CD4-positive, alpha-beta memory T cell (primary cell): ENCODE results near the gene HIC1. TPM values are rescaled to one million over a fixed set of nuclear protein-coding genes. Genes with fewer than 3 reads are reported as not detected.
A peak's percentile ranks its signal among the peaks of the same experiment; 100 is the strongest.

ENCODE experiments used
- CTCF ChIA-PET: fragments of 350-600 bp; sonication (Branson Sonifier 250); formaldehyde crosslinking; loops from one replicate; lab custom pipeline; 2021; ENCODE audit warnings: inconsistent platforms; ENCODE audit not compliant: partially characterized antibody; lab: Charles Lee
- POLR2A ChIA-PET: fragments of 350-600 bp; sonication (Branson Sonifier 250); formaldehyde crosslinking; loops from one replicate; lab custom pipeline; 2021; ENCODE audit not compliant: partially characterized antibody; lab: Charles Lee
- DNase-seq, 5 donors: peaks; one replicate each; pipeline versions ENCODE4 v3.0.0 to v3.0.0-alpha.2; 2020 to 2022; ENCODE audit warnings: mixed read lengths in 1 of 5
- H3K27ac ChIP-seq: one replicate; pipeline ENCODE4 v1.7.0; 2013; ENCODE audit warnings: low read depth, low read length
- H3K27me3 ChIP-seq: 2 replicates; pipeline ENCODE4 v1.7.0; 2013; ENCODE audit warnings: mild to moderate bottlenecking, low read length, moderate library complexity; ENCODE audit not compliant: insufficient read depth
- H3K36me3 ChIP-seq: 2 replicates; pipeline ENCODE4 v1.7.0; 2013; ENCODE audit warnings: mild to moderate bottlenecking, low read length, moderate library complexity; ENCODE audit not compliant: insufficient read depth
- H3K4me1 ChIP-seq: 2 replicates; pipeline ENCODE4 v1.7.0; 2013; ENCODE audit warnings: mild to moderate bottlenecking, low read length, moderate library complexity; ENCODE audit not compliant: insufficient read depth
- H3K4me3 ChIP-seq, 2 donors: one replicate each; pipeline ENCODE4 v1.7.0; 2013; ENCODE audit warnings: low read length in 2 of 2, mild to moderate bottlenecking in 1 of 2
- H3K9me3 ChIP-seq, 2 donors: one replicate each; pipeline ENCODE4 v1.7.0; 2013; ENCODE audit warnings: low read length in 2 of 2, control low read depth in 1 of 2; ENCODE audit not compliant: control insufficient read depth in 1 of 2
- H3K27ac Mint-ChIP-seq, 7 donors: one replicate each; pipeline ENCODE4 v1.8.0; 2020 to 2021; ENCODE audit warnings: mixed read lengths in 7 of 7, mild to moderate bottlenecking in 6 of 7, inconsistent platforms in 3 of 7, moderate library complexity in 3 of 7
- H3K27me3 Mint-ChIP-seq, 2 donors: one replicate each; pipeline ENCODE4 v1.8.0; 2020 to 2021; ENCODE audit warnings: mixed read lengths in 2 of 2
- H3K36me3 Mint-ChIP-seq, 2 donors: one replicate each; pipeline ENCODE4 v1.8.0; 2020 to 2021; ENCODE audit warnings: mixed read lengths in 2 of 2, inconsistent platforms in 1 of 2, mild to moderate bottlenecking in 1 of 2
- H3K4me1 Mint-ChIP-seq, 4 donors: one replicate each; pipeline ENCODE4 v1.8.0; 2020 to 2021; ENCODE audit warnings: mixed read lengths in 4 of 4, mild to moderate bottlenecking in 1 of 4
- H3K4me3 Mint-ChIP-seq, 8 donors: one replicate each; pipeline ENCODE4 v1.8.0; 2020 to 2021; ENCODE audit warnings: mixed read lengths in 8 of 8, mild to moderate bottlenecking in 7 of 8, moderate library complexity in 6 of 8, inconsistent platforms in 3 of 8
- H3K9me3 Mint-ChIP-seq, 8 donors: one replicate each; pipeline ENCODE4 v1.8.0; 2020 to 2021; ENCODE audit warnings: mixed read lengths in 8 of 8, mild to moderate bottlenecking in 5 of 8, inconsistent platforms in 3 of 8, moderate library complexity in 1 of 8
- intact Hi-C: fragments of 100-400 bp; cut with micrococcal nuclease; formaldehyde crosslinking; loops from one replicate; pipeline ENCODE4 v1.15.1; 2023
- polyA plus RNA-seq, 2 donors: library from polyadenylated mRNA; unstranded; fragments of 300-500 nt; fragmentation: Illumina TruSeq; gene quantifications; one replicate each; pipeline ENCODE4 v1.2.3, GENCODE V29; 2021
- total RNA-seq, 2 experiments: library from RNA; stranded (reverse); gene quantifications; one replicate each; pipeline ENCODE4 v1.2.3, GENCODE V29; 2021

HIC1 gene
- total and polyA plus RNA-seq, 4 experiments from 2014 or later = 0.39 to 5.2 (median 3.3) TPM

DNA sequence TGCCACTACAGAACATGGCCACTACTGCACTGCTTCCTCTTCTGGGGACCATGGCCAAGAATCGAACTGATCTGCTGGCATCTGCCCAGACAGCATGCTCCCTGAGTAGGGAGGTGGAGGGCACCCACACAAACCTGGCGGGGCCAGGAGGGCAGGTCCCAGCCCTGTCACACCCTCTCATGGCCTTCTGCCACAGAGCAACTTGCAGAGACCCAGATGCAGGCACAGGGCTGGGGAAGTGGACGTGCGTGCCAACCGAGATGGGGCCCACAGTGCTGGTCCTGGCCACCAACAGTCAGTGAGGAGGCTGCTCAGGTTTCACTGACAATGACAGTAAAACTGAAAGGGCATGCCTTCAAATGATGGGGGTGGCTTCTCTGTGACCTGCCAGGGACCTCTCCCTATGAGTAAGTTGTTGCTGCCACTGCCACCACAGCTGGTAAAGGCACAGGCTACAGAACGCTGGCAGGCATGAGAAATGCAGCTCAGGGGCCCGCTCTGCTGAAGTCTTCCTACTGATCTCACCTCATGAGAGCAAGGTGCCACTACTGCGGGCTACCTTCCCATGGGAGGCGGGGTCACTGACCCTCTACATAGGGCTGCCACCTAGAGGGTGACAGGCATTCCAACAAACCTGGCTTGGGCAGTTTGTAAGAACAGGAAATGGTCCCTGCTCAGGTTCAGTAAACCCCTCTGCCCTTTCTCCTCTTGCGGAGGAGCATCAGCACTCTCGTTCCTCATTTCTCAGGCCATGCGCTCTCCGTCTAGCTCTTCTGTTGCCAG, 15.5 kb downstream of the HIC1 start:
- H3K36me3 ChIP-seq = peaks cover 13% of the 10 kb centered on the region
- H3K27me3 Mint-ChIP-seq = no peaks in the 10 kb centered on the region
- H3K9me3 Mint-ChIP-seq = no peaks in the 10 kb centered on the region
- H3K27ac Mint-ChIP-seq = peak overlapping the region in 5 of 7 donors; percentile 42 to 86 (median 72)
- no peak overlapping the region for H3K27ac ChIP-seq
- peaks cover 59 to 66% of the 10 kb centered on the region in 2 donors for H3K36me3 Mint-ChIP-seq
- no peak overlapping the region for H3K4me3 Mint-ChIP-seq
- H3K4me1 ChIP-seq = peaks cover 21% of the 10 kb centered on the region
- H3K9me3 ChIP-seq = no peaks in the 10 kb centered on the region
- H3K27me3 ChIP-seq = no peaks in the 10 kb centered on the region
- ChIA-PET CTCF (interaction anchor here (1.4 to 2.9 kb wide), 2 partner anchors 11 to 174 kb away, joined by 6 to 11 read pairs; no protein-coding TSS in a partner anchor), POLR2A (interaction anchor here (1.9 kb wide), 1 partner anchor 19 kb away, joined by 8 read pairs; no protein-coding TSS in a partner anchor)
- peaks cover 9 to 25% (median 18%) of the 10 kb centered on the region in 4 donors for H3K4me1 Mint-ChIP-seq
- no peak overlapping the region for H3K4me3 ChIP-seq
- intact Hi-C loops = no loop called here
- no peak for DNase-seq

DNA sequence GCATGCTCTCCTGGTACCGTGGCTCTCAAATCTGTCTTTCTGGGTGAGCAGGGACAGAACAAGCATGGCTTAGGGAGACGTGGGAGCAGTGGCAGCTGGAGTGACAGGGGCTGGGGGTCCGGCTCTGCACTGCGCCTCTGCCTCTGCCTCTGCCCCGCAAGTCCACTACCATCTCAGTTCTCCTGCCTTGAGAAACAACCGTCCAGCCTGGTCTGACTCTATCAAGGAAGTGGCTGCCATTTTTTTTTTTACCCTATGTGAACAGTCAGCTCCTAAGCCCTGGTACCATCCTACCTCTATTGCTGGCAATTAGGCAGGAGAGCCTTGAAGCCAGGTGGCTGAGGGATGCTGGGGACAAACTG, 16.1 kb downstream of the HIC1 start:
- Histone ChIP-seq H3K36me3 (peaks cover 17% of the 10 kb centered on the region), H3K27ac (no peak overlapping the region), H3K4me1 (peaks cover 21% of the 10 kb centered on the region), H3K4me3 (no peak overlapping the region), H3K27me3 (no peaks in the 10 kb centered on the region), H3K9me3 (no peaks in the 10 kb centered on the region)
- Mint-ChIP-seq H3K27ac (peak overlapping the region in 4 of 7 donors; percentile 42 to 80 (median 64)), H3K9me3 (no peaks in the 10 kb centered on the region), H3K4me1 (peaks cover 9 to 25% (median 18%) of the 10 kb centered on the region in 4 donors), H3K36me3 (peaks cover 55 to 60% of the 10 kb centered on the region in 2 donors), H3K27me3 (no peaks in the 10 kb centered on the region), H3K4me3 (peak overlapping the region in 2 of 8 donors; percentile 6 to 31)
- no peak for DNase-seq
- intact Hi-C loops = no loop called here
- CTCF ChIA-PET = no interaction called here
- POLR2A ChIA-PET = interaction anchor here (0.9 to 1.9 kb wide), 2 partner anchors 11 to 19 kb away, joined by 3 to 8 read pairs; no protein-coding TSS in a partner anchor

DNA sequence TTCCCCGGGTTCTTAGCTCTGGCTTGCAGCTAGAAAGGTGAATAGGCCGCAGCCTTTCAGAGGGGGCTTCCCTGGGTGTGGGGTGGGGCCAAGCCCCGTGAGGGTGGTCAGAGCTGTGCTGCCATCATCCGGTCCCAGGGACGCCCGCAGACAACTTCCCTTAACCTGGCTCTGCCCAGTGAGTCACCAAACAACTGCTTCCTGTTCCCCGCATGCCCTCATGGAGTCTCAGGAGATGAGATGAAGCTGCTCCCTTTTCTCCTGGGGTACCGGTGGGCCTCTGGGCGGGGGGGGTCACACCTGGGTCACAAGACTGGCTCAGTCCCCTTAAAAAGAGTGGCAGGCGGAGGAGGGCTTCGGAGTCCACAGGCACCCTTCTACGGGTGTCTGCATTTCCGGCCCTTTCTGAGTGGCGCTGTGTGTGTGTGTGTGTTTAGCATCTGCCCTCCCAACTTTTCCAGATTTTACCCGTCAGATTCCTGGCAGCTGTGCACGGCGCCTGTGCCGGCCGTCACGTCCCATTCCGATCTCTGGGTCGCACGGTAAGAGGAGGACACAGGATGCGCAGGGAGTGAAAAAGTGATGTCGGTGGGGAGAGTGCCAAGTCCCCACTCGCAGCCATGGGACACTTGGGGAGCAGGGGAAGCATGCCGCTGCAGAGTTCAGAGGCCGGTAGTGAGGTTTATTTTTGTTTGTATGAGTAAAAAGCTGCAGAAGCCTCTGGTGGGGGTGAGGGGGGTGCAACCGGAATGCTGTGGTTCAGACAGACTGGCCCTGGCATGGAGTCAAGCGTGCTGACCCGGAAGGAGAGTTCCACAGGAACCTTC, 16.8 kb downstream of the HIC1 start:
- peaks cover 21% of the 10 kb centered on the region for H3K4me1 ChIP-seq
- CTCF ChIA-PET = interaction anchor here (1.3 kb wide), 1 partner anchor 17 kb away, joined by 3 read pairs; no protein-coding TSS in a partner anchor
- peaks cover 52 to 58% of the 10 kb centered on the region in 2 donors for H3K36me3 Mint-ChIP-seq
- H3K27ac Mint-ChIP-seq = peak overlapping the region in 1 of 7 donors; percentile 82
- no peak overlapping the region for H3K27ac ChIP-seq
- no peaks in the 10 kb centered on the region for H3K9me3 ChIP-seq
- no peaks in the 10 kb centered on the region for H3K27me3 Mint-ChIP-seq
- POLR2A ChIA-PET = interaction anchor here (0.6 to 1.9 kb wide), 3 partner anchors 11 to 174 kb away, joined by 3 to 8 read pairs (median 3); no protein-coding TSS in a partner anchor
- no peaks in the 10 kb centered on the region for H3K9me3 Mint-ChIP-seq
- no peak overlapping the region for H3K4me3 ChIP-seq
- DNase-seq = no peak
- H3K4me1 Mint-ChIP-seq = peaks cover 9 to 25% (median 17%) of the 10 kb centered on the region in 4 donors
- H3K4me3 Mint-ChIP-seq = no peak overlapping the region
- no peaks in the 10 kb centered on the region for H3K27me3 ChIP-seq
- intact Hi-C loops = no loop called here
- peaks cover 23% of the 10 kb centered on the region for H3K36me3 ChIP-seq

DNA sequence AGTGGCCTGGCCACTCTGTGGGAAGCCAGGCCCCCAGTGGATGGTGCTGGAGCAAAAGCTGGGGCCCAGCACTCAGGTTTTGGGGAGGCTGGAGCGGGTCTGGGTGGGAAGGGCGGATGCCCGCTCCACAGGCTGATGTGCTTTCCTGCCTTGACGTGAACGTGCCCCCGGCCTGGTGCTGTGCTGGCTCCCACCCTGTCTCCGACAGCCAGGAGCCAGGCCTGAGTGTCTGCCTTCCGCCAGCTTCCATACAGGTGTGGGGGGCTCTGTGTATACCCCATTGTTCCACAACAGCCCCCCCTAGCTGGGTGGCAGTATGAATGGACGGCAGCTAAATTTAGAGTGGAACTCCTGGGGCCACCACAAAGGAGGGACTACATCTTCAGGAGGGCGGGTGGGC, 20.0 kb downstream of the HIC1 start:
- intact Hi-C loops = no loop called here
- Mint-ChIP-seq H3K4me3 (no peak overlapping the region), H3K36me3 (peaks cover 50 to 59% of the 10 kb centered on the region in 2 donors), H3K9me3 (no peaks in the 10 kb centered on the region), H3K27me3 (peaks cover 0 to 1% of the 10 kb centered on the region in 2 donors), H3K27ac (no peak overlapping the region), H3K4me1 (peaks cover 9 to 19% (median 12%) of the 10 kb centered on the region in 4 donors)
- no peaks in the 10 kb centered on the region for H3K9me3 ChIP-seq
- ChIA-PET CTCF (no interaction called here), POLR2A (no interaction called here)
- H3K4me1 ChIP-seq = peaks cover 13% of the 10 kb centered on the region
- DNase-seq = no peak
- no peak overlapping the region for H3K27ac ChIP-seq
- H3K27me3 ChIP-seq = no peaks in the 10 kb centered on the region
- peaks cover 27% of the 10 kb centered on the region for H3K36me3 ChIP-seq
- no peak overlapping the region for H3K4me3 ChIP-seq

DNA sequence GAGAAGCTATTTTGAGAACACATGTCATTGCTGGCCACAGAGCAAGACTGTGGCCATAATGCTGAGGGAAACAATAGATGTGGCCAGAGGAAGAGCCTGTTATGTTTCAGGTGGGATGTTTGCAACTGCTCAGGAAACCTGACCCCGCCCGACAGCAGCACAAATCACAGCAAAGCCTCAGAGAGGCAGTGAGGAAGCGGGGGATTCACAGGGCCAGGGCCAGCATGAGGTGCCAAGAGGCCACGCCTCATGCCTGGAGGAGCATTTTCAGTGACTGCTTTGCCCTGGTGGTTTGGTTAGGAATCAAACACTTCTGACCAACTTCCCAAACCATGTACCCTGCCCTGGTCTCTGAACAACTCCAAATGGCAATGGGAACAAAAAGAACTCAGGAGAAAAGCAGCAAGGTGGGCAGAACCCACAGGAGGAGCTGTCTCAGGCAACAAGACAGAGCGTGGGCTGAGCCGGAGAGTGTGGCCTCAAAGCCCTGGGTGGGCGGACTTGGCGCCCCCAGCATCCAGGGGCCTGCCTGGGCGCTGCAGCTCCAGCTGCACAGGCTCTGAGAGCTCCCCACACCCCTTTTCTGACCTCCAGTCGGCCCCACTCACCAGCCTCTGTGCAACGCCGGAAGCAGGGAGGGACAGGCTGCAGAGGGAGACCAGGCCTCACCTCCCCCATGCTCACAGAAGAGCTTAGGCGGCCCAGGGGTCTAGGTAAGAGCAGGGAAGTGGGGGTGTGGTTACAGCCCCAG, 20.6 kb downstream of the HIC1 start:
- no peak for DNase-seq
- Mint-ChIP-seq H3K27ac (no peak overlapping the region), H3K4me1 (peaks cover 6 to 14% (median 9%) of the 10 kb centered on the region in 4 donors), H3K9me3 (no peaks in the 10 kb centered on the region), H3K27me3 (peaks cover 0 to 1% of the 10 kb centered on the region in 2 donors), H3K36me3 (peaks cover 49 to 62% of the 10 kb centered on the region in 2 donors), H3K4me3 (no peak overlapping the region)
- H3K27me3 ChIP-seq = no peaks in the 10 kb centered on the region
- no peaks in the 10 kb centered on the region for H3K9me3 ChIP-seq
- CTCF ChIA-PET = no interaction called here
- intact Hi-C loops = no loop called here
- no peak overlapping the region for H3K4me3 ChIP-seq
- H3K36me3 ChIP-seq = peaks cover 27% of the 10 kb centered on the region
- POLR2A ChIA-PET = no interaction called here
- peaks cover 7% of the 10 kb centered on the region for H3K4me1 ChIP-seq
- H3K27ac ChIP-seq = no peak overlapping the region

DNA sequence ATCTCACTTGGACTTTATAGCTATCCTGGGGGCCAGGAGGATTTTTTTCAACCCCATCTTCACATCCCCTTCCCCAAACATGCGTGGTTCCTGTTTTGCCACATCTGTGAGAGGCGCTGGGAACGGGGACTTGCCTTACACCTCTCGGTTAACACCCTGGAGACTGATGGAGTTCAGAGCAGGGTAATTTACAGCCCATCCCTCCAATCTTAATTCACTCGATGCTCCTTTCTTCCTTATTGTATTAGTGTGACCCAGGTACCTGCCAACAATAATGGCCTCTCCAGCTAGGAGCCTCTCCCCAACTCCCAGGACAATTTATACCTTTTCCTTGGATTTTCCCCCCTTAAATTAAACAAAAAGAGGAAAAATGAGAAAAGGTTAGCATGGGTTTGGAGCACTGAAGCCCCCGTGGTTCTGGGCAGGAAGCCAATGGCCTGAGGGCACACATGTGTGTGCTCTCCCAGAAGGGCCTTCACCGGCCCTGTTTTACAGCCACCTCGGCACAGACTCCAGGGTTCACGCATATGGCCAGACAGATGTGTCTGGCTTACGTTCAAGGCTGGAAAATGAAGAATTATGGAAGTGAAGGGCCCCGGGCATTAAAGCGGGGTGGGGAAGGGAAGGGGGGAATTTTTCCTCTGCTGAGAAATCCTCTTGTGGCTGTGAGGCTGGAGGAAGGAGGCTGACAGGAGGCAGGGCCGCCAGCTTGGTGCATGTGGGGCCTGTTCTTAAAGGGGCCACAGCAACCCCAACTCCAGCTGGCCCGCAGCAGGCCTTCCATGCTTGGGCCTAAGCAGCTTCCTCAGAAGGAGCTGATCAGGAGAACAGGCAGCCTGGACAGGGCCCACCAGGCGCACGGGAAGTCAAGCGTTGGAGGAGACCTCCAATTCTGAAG, 21.4 kb downstream of the HIC1 start:
- Mint-ChIP-seq H3K4me1 (peaks cover 0 to 6% (median 2%) of the 10 kb centered on the region in 4 donors), H3K27ac (no peak overlapping the region), H3K4me3 (no peak overlapping the region), H3K36me3 (peaks cover 49 to 60% of the 10 kb centered on the region in 2 donors), H3K27me3 (peaks cover 0 to 1% of the 10 kb centered on the region in 2 donors), H3K9me3 (no peaks in the 10 kb centered on the region)
- no peak overlapping the region for H3K27ac ChIP-seq
- intact Hi-C loops = no loop called here
- H3K4me3 ChIP-seq = no peak overlapping the region
- no peaks in the 10 kb centered on the region for H3K4me1 ChIP-seq
- CTCF ChIA-PET = interaction anchor here (1.0 kb wide), 1 partner anchor 161 kb away, joined by 3 read pairs; no protein-coding TSS in a partner anchor
- no peaks in the 10 kb centered on the region for H3K9me3 ChIP-seq
- DNase-seq = no peak
- peaks cover 32% of the 10 kb centered on the region for H3K36me3 ChIP-seq
- no peaks in the 10 kb centered on the region for H3K27me3 ChIP-seq
- POLR2A ChIA-PET = no interaction called here
